HG02678 (cell line): Measurements from ENCODE around the gene MDP1.
"Not testable (repeated sequence)": the region's sequence is repeated elsewhere in the genome, so short reads cannot be mapped to it uniquely, and the experiment has no call there.

Source experiments
- ATAC-seq: cut with Tn5 transposase; IDR thresholded peaks from one replicate; pipeline ENCODE4 v1.9.1; 2021; ENCODE audit warnings: mild to moderate bottlenecking, moderate library complexity; ENCODE audit not compliant: unreplicated experiment

MDP1 gene

DNA sequence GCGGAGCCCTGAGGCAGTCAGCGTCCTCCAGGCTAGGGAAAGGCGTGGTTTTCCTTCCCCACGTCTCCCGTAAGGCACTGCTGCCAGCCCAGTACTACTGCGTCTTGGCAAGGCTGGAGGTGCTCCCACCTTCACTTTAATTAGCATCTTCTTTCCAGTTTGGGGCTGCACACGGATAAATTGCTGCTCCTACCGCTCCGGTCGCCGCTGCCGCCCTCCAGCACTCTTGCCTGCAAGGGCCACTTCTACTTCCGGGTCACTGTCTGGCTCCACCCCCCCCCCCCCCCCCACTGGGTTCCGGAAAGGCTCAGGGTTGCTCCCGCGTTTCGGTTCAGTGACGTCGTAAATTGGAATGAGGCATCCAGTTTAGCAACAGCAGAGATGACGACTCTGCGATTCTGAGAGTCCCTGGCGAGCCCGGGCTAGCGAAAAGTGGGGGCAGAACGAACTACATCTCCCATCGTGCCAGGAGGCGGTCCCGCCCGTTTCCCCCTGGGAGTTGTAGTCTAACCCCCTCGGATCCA lies 16.3 kb upstream of the MDP1 start, which contains the start of gene NEDD8:
TSS of gene NEDD8 (minus strand) at position 247 of the 524 bp plus-strand sequence. CDS start at position 147, 100 bp downstream.
- ATAC-seq, result peak; percentile 76

DNA sequence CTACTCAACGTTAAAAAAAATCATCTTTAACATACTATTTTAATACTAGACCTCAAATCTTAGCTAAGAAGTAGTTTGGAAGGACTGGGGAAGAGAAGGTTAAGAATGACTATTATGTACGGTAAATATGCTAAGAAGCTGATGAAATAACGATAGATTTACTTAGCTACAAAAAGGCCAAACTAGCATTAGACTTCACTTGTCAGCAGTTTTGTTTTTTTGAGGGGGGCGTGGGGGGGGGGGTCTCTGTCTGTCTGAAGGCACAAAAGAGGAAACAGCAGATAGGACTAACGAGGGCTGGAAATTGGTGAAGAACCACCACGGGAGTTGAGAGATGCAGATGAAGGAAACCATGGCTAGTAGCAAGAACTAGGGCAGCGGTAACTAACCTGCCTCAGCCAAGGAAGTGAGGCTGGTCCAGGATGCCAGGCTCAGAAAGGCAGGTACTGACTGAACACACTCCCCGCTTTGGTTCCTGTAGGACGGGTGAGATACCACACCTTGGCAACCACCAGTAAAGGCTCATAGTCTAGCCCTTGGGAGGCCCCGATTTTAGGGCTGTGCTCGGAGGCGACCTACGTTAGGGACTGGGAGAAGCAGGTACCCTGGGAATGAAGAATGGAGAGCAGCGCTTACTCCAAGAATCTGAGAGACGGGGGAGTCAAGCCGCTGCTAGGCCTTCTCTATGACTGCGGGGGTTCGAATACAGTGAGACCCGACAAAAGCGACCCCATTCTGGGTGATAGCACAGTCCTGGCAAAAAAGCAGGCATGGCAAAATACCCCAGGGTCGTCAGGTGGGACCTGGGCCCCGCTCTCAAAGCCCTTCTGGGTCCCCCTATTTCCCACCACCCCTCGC lies 15.6 kb upstream of the MDP1 start:
- ATAC-seq, result no peak

GRCh38 chr14:24228902-24229301 lies 13.0 kb upstream of the MDP1 start:
- ATAC-seq, result no peak

DNA sequence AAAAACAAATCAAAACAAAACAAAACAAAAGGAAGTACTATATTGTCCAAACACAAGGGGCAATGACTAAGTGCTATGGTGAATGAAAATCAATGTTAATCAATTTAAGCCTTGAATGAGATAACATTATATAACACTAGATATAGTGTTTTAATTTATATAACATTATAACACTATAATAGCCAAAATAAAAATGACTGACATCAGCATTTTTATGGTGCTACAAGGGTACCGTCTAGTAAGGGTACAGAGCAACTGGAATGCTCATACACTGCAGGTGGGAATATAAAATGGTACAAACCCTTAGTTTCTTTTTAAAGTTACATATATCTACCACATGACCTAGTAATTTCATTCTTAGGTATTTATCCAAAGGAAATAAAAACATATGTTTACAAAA lies 10.6 kb upstream of the MDP1 start:
- ATAC-seq, result no peak

DNA sequence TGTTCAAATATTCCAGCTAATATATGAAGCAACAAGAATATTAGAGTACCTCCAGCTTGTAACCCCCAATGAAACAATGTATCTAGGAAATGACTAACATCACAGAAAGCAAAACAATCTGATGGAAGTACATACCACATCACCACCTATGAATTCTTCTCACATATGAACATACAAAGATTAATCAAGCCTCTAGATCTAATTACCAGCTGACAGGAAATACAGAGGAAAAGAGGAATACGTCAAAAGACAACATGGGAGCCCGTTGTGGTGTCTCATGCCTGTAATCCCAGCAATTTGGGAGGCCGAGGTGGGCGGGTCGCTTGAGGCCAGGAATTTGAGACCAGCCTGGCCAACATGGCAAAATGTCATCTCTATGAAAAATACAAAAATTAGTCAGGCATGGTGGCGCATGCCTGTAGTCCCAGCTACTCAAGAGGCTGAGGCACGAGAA lies 8.8 kb upstream of the MDP1 start:
- ATAC-seq, result no peak

- ATAC-seq, result not testable (repeated sequence)
Measured at GRCh38 chr14:24222987-24223386, 7.1 kb upstream of the MDP1 start.

- no peak for ATAC-seq
Measured at GRCh38 chr14:24219521-24219920, 3.7 kb upstream of the MDP1 start.

- no peak for ATAC-seq
Measured at GRCh38 chr14:24219080-24219479, 3.2 kb upstream of the MDP1 start.

- not testable (repeated sequence) for ATAC-seq
Measured at GRCh38 chr14:24216876-24217275, 1.0 kb upstream of the MDP1 start.

DNA sequence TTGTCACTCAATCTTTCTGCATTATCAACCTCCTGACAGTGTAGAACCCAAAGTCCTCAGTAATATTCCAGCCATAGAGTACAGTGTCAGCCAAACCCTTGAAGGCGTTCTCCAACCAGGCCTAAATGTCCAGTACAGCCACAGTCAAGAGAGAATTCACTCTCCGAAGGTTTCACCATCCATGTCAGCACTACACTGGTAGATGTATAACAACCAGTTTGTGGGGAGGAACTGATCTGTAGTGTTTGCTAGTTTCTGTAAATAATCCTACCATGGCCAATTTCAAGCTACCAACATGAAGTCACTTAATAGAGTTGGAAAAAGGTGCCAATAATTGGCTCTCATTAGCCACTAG lies 456 bp upstream of the MDP1 start:
- no peak for ATAC-seq

- ATAC-seq, result no peak
Measured at GRCh38 chr14:24213866-24214662, 1.8 kb downstream of the MDP1 start.

GRCh38 chr14:24212924-24213865 lies 2.7 kb downstream of the MDP1 start, which contains the start of gene CHMP4A:
Gene CHMP4A, minus strand, starts transcription at chr14:24213488. Its CDS starts 49 bp downstream, at chr14:24213439.
- ATAC-seq, result peak; percentile 81

GRCh38 chr14:24211311-24211710 lies 4.6 kb downstream of the MDP1 start:
- no peak for ATAC-seq

GRCh38 chr14:24207625-24208024 lies 8.2 kb downstream of the MDP1 start:
- ATAC-seq, result no peak

DNA sequence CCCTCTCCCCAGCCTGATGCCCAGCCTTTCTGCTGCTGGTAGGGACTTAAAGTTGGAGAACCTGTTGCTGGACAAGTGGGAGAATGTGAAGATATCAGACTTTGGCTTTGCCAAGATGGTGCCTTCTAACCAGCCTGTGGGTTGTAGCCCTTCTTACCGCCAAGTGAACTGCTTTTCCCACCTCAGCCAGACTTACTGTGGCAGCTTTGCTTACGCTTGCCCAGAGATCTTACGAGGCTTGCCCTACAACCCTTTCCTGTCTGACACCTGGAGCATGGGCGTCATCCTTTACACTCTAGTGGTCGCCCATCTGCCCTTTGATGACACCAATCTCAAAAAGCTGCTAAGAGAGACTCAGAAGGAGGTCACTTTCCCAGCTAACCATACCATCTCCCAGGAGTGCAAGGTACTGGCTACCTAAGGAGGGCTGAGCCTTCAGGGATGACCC lies 8.7 kb downstream of the MDP1 start:
- ATAC-seq, result no peak

DNA sequence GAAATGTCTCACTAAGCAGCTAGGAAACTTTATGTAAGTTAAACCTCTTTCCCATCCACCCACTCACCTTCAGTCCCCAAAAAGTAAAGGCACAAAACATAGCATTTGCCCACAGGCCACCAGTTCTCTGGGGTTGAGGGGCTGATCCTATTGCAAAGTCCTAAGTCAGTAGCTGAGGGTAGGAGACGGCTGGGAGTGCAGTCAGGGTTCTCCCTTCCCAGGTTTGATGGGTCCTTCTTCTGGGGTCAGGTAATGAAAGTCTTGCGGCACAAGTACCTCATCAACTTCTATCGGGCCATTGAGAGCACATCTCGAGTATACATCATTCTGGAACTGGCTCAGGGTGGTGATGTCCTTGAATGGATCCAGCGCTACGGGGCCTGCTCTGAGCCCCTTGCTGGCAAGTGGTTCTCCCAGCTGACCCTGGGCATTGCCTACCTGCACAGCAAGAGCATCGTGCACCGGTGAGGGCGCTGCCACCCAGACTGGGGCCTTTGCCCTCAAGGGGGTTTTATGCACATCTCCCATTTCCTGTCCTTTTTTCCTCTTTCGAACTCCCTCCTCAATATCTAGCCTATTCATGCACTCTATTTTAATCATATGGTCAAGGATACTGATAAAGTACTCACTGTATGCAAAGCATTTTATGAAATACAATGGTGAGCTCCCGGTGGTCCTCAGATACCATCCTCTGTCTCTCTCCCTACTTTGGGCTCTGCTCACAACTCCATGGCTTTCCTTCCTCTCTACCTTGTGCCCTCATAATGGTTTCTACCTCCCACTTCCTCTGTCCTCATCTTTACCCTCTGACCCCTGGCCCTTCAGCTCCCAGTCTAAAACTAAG lies 9.4 kb downstream of the MDP1 start:
- ATAC-seq, result no peak

- ATAC-seq, result no peak
Measured at GRCh38 chr14:24204163-24205146, 11.4 kb downstream of the MDP1 start.

- ATAC-seq, result not testable (repeated sequence)
Measured at GRCh38 chr14:24203249-24203886, 12.5 kb downstream of the MDP1 start.
